Measurements from ENCODE around the gene SPATS1. TPM values are rescaled to one million over a fixed set of nuclear protein-coding genes. Genes with fewer than 3 reads are reported as not detected.
"Not testable (repeated sequence)": the region's sequence is repeated elsewhere in the genome, so short reads cannot be mapped to it uniquely, and the experiment has no call there.

The SPATS1 gene
- total RNA-seq, 1 donor from 2014 or later, result not detected

- Histone ChIP-seq H3K4me1 (peaks cover 13% of the 10 kb centered on the region), H3F3A (ENCODE audit: low read depth) (no peaks in the 10 kb centered on the region), H3K79me2 (ENCODE audit: low read depth) (no peaks in the 10 kb centered on the region), H4K20me1 (ENCODE audit: low read depth) (no peaks in the 10 kb centered on the region), H3K4me2 (no peak overlapping the region), H3K36me3 (no peaks in the 10 kb centered on the region), H2AFZ (replicated peaks) (no peak overlapping the region), H3K9me3 (ENCODE audit: low read depth) (no peaks in the 10 kb centered on the region), H3K27ac (no peak overlapping the region), H3K27me3 (peaks cover 7% of the 10 kb centered on the region), H3K9ac (no peak overlapping the region), H3K4me3 (no peak overlapping the region)
- H3K9me3 Mint-ChIP-seq, result no peaks in the 10 kb centered on the region
- H3K27me3 Mint-ChIP-seq (ENCODE audit: insufficient read depth, low read depth), result peaks cover 6% of the 10 kb centered on the region
- H3K27ac Mint-ChIP-seq, result no peak overlapping the region
- DNase-seq (ENCODE audit: low spot score), result no peak
- TF ChIP-seq EZH2phosphoT487 (IDR thresholded peaks at IDR 0.05), result no peak
- TF ChIP-seq CTCF (IDR thresholded peaks at IDR 0.05), result no peak
- no peak for TF ChIP-seq EZH2 (IDR thresholded peaks at IDR 0.05)
- no peak overlapping the region for H3K4me3 Mint-ChIP-seq
- H3K4me1 Mint-ChIP-seq, result peaks cover 17% of the 10 kb centered on the region
- H3K36me3 Mint-ChIP-seq, result no peaks in the 10 kb centered on the region
These were observed 15.4 kb upstream of the SPATS1 start for GRCh38 chr6:44327096-44327495.

DNA sequence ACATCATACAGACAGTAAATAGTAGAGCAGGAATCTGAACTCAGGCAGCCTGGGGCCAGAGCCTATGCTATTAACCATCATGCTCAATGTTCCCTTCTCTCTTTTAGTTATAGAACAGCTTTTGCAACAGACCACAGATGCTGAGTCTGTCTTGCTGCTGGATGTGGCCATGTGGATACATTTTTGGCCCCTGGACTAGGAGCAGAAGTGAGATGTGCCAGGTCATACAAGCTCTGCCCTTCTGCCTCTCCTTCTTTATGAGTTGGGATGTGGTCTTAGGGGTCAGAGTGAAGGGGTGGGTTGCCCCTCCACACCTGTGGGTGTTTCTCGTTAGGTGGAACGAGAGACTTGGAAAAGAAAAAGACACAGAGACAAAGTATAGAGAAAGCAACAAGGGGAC is 14.7 kb upstream of the SPATS1 start:
- H2AFZ ChIP-seq (replicated peaks), result peak overlapping the region; percentile 38
- no peak overlapping the region for H3K27ac ChIP-seq
- H3K4me2 ChIP-seq, result peak overlapping the region; percentile 76
- peaks cover 7% of the 10 kb centered on the region for H3K27me3 ChIP-seq
- H3K4me1 ChIP-seq, result peaks cover 13% of the 10 kb centered on the region
- no peaks in the 10 kb centered on the region for H3F3A ChIP-seq (ENCODE audit: low read depth)
- Mint-ChIP-seq H3K4me1 (peaks cover 23% of the 10 kb centered on the region), H3K27ac (peak overlapping the region; percentile 24), H3K9me3 (no peaks in the 10 kb centered on the region), H3K4me3 (peak overlapping the region; percentile 39), H3K36me3 (no peaks in the 10 kb centered on the region), H3K27me3 (ENCODE audit: insufficient read depth, low read depth) (peaks cover 6% of the 10 kb centered on the region)
- no peaks in the 10 kb centered on the region for H3K9me3 ChIP-seq (ENCODE audit: low read depth)
- no peak overlapping the region for H3K9ac ChIP-seq
- H3K79me2 ChIP-seq (ENCODE audit: low read depth), result no peaks in the 10 kb centered on the region
- H3K36me3 ChIP-seq, result no peaks in the 10 kb centered on the region
- no peaks in the 10 kb centered on the region for H4K20me1 ChIP-seq (ENCODE audit: low read depth)
- peak overlapping the region; percentile 38 for H3K4me3 ChIP-seq
- TF ChIP-seq EZH2 (IDR thresholded peaks at IDR 0.05) (no peak), CTCF (IDR thresholded peaks at IDR 0.05) (no peak), EZH2phosphoT487 (IDR thresholded peaks at IDR 0.05) (no peak)
- DNase-seq (ENCODE audit: low spot score), result no peak

DNA sequence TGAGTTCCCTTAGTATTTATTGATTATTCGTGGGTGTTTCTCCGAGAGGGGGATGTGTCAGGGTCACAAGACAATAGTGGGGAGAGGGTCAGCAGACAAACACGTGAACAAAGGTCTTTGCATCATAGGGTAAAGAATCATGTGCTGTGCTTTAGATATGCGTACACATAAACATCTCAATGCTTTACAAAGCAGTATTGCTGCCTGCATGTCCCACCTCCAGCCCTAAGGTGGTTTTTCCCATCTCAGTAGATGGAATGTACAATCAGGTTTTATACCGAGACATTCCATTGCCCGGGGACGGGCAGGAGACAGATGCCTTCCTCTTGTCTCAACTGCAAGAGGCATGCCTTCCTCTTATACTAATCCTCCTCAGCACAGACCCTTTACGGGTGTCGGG is 14.2 kb upstream of the SPATS1 start:
- H3K4me1 ChIP-seq, result peaks cover 13% of the 10 kb centered on the region
- peak overlapping the region; percentile 38 for H2AFZ ChIP-seq (replicated peaks)
- not testable (repeated sequence) for H3K9ac ChIP-seq; H3K36me3 ChIP-seq; H3K27me3 ChIP-seq; DNase-seq (ENCODE audit: low spot score); H4K20me1 ChIP-seq (ENCODE audit: low read depth); H3K9me3 ChIP-seq (ENCODE audit: low read depth); H3F3A ChIP-seq (ENCODE audit: low read depth); H3K36me3 Mint-ChIP-seq; H3K27ac ChIP-seq; H3K27me3 Mint-ChIP-seq (ENCODE audit: insufficient read depth, low read depth); H3K9me3 Mint-ChIP-seq; H3K79me2 ChIP-seq (ENCODE audit: low read depth)
- Mint-ChIP-seq H3K4me1 (peaks cover 28% of the 10 kb centered on the region), H3K4me3 (peak overlapping the region; percentile 39), H3K27ac (peak overlapping the region; percentile 24)
- peak overlapping the region; percentile 38 for H3K4me3 ChIP-seq
- H3K4me2 ChIP-seq, result peak overlapping the region; percentile 76

DNA sequence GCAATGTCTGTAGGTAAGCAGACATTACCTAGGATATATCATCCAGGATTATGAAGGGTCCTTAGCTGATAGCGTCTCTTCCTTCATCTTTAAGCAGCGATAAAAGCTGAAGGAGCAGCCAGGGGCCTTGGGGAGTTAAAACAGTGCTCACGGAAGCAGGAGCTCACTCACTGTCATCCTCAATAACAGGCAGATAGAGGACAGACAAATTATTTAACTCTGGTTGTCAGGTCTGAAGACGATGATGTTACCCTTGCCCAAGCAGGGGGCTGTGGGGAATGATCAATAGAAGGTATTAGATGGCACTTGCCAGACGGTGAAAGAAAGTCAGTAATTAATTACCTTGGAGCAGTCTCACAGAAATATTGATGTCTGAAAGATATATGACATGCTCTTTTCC is 12.6 kb upstream of the SPATS1 start:
- Histone ChIP-seq H2AFZ (replicated peaks) (no peak overlapping the region), H4K20me1 (ENCODE audit: low read depth) (no peaks in the 10 kb centered on the region), H3K27me3 (peaks cover 7% of the 10 kb centered on the region), H3K4me2 (no peak overlapping the region), H3F3A (ENCODE audit: low read depth) (no peaks in the 10 kb centered on the region), H3K36me3 (no peaks in the 10 kb centered on the region), H3K9ac (no peak overlapping the region), H3K27ac (no peak overlapping the region), H3K79me2 (ENCODE audit: low read depth) (no peaks in the 10 kb centered on the region), H3K9me3 (ENCODE audit: low read depth) (no peaks in the 10 kb centered on the region), H3K4me1 (peaks cover 13% of the 10 kb centered on the region), H3K4me3 (no peak overlapping the region)
- Mint-ChIP-seq H3K27ac (no peak overlapping the region), H3K4me3 (no peak overlapping the region), H3K4me1 (peaks cover 29% of the 10 kb centered on the region), H3K9me3 (no peaks in the 10 kb centered on the region), H3K36me3 (no peaks in the 10 kb centered on the region), H3K27me3 (ENCODE audit: insufficient read depth, low read depth) (peaks cover 8% of the 10 kb centered on the region)
- TF ChIP-seq EZH2phosphoT487 (IDR thresholded peaks at IDR 0.05) (no peak), EZH2 (IDR thresholded peaks at IDR 0.05) (no peak), CTCF (IDR thresholded peaks at IDR 0.05) (no peak)
- no peak for DNase-seq (ENCODE audit: low spot score)

Measured in neural progenitor cell (in vitro differentiated cells).